OCI-LY7 (cell line): ENCODE measurements around the gene ATG4C.

Source experiments
- CTCF ChIP-seq: fragments of 200-600 bp; sonication (generic); conservative IDR thresholded peaks from 2 replicates; pipeline ENCODE4 v1.5.1; 2014; ENCODE audit warnings: mild to moderate bottlenecking, antibody characterized with exemption, low read length, moderate library complexity, mixed read lengths
- EZH2phosphoT487 ChIP-seq: fragments of 200-600 bp; sonication (generic); IDR thresholded peaks from 2 replicates; pipeline ENCODE4 v1.6.1; 2018; ENCODE audit warnings: low read depth, borderline replicate concordance, mild to moderate bottlenecking, mixed run types, antibody characterized with exemption, low read length, moderate library complexity, mixed read lengths

DNA sequence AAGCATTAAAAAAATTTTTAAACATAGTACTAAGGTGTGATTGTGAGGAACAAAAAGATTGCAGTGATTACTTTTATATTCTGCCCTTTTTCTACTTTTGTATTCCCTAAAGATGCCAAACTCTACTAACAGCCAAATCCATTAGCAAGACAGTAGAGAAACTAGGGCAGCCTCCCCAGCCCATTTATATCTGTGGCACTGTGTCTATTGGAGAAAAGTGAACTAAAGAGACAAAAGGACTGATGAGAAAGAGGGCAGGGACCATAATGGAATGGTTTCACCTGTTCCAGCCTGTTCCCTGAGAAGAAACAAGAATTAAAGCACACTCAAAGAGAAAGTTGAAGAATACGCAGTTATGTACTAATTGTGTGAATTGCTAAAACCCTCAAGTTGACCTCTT lies 56.6 kb downstream of the ATG4C start:
- TF ChIP-seq CTCF (no peak), EZH2phosphoT487 (no peak)
